Uterus (tissue), 4 donors: ENCODE results near the gene KCNJ15. TPM values are rescaled to one million over a fixed set of nuclear protein-coding genes. Genes with fewer than 3 reads are reported as not detected.

Experiments used
- DNase-seq, 2 donors: peaks; one replicate each; pipeline ENCODE4 v3.0.0-alpha.2; 2019 to 2020
- H3K27ac ChIP-seq, 2 donors: fragments of 200-600 bp; sonication (generic); 1 replicate in 1 of 2; 2 replicates in 1 of 2; pipeline ENCODE4 v1.5.1; 2016 to 2018
- H3K27me3 ChIP-seq, 2 donors: fragments of 200-600 bp; sonication (generic); one replicate each; pipeline ENCODE4 v1.5.1; 2018 to 2019; ENCODE audit warnings: control low read depth in 1 of 2
- H3K36me3 ChIP-seq, 2 donors: fragments of 200-600 bp; sonication (generic); one replicate each; pipeline ENCODE4 v1.5.1; 2019; ENCODE audit warnings: control low read depth in 1 of 2
- H3K4me1 ChIP-seq, 2 donors: fragments of 200-600 bp; sonication (generic); one replicate each; pipeline ENCODE4 v1.5.1; 2018 to 2019; ENCODE audit warnings: control low read depth in 1 of 2
- H3K4me3 ChIP-seq, 2 donors: fragments of 200-600 bp; sonication (generic); 1 replicate in 1 of 2; 2 replicates in 1 of 2; pipeline ENCODE4 v1.5.1; 2018 to 2019; ENCODE audit warnings: mild to moderate bottlenecking in 1 of 2
- H3K9me3 ChIP-seq, 2 donors: fragments of 200-600 bp; sonication (generic); one replicate each; pipeline ENCODE4 v1.5.1; 2019; ENCODE audit warnings: control low read depth in 1 of 2
- POLR2A ChIP-seq, 2 donors: fragments of 450-650 bp; IDR thresholded peaks; one replicate each; pipeline ENCODE4 v1.6.1; 2016; ENCODE audit warnings: antibody characterized with exemption in 2 of 2, mild to moderate bottlenecking in 1 of 2, moderate library complexity in 1 of 2
- intact Hi-C: fragments of 100-400 bp; cut with DNase I; formaldehyde crosslinking; loops from one replicate; pipeline ENCODE4 v1.15.1; 2023; ENCODE audit warnings: low total_unique reads
- total RNA-seq, 4 donors: library from RNA; depleted of rRNA in 3 of 4; stranded (reverse); fragments of >200 nt in 3 of 4; gene quantifications; one replicate each; pipeline versions ENCODE4 v1.1.0 to v1.2.4, GENCODE V29; 2014 to 2023
- TF ChIP-seq, protein P1 (sequence below), 4 experiments: fragments of 200-600 bp in 2 of 4; fragments of 450-650 bp in 2 of 4; sonication (generic) in 2 of 4; IDR thresholded peaks; one replicate each; pipeline ENCODE4 v1.5.1; 2016 to 2019; ENCODE audit warnings: antibody characterized with exemption in 4 of 4, mild to moderate bottlenecking in 2 of 4, moderate library complexity in 1 of 4
- donor health status: DM: yes; HTN: yes; CAD: no.

KCNJ15 gene
- total RNA-seq, 4 donors from 2014 or later = 0.21 to 1.1 (median 0.28) TPM

DNA sequence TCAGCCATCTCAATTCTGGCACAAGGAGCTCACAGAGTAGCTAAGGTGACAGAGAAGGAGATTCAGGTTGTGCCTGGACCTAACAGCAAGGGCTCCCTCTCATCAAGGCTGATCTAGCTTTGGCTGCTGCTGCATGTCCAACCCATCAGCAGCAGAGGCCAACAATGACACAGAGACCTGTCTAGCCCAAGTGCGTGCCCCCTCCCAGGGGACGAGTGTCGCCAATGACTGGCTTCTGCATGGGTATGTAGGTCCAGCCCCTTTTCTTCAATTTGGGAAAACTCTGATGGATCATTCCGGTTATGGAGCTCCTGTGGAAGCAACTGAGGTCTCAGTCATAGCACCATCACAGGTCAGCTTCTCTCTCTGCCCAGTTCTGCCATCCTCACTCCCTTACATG is 83.3 kb downstream of the KCNJ15 start:
- H3K9me3 ChIP-seq = no peaks in the 10 kb centered on the region
- no peaks in the 10 kb centered on the region for H3K36me3 ChIP-seq
- no peak for TF ChIP-seq POLR2A (IDR thresholded peaks at IDR 0.05)
- TF ChIP-seq, protein P1, sequence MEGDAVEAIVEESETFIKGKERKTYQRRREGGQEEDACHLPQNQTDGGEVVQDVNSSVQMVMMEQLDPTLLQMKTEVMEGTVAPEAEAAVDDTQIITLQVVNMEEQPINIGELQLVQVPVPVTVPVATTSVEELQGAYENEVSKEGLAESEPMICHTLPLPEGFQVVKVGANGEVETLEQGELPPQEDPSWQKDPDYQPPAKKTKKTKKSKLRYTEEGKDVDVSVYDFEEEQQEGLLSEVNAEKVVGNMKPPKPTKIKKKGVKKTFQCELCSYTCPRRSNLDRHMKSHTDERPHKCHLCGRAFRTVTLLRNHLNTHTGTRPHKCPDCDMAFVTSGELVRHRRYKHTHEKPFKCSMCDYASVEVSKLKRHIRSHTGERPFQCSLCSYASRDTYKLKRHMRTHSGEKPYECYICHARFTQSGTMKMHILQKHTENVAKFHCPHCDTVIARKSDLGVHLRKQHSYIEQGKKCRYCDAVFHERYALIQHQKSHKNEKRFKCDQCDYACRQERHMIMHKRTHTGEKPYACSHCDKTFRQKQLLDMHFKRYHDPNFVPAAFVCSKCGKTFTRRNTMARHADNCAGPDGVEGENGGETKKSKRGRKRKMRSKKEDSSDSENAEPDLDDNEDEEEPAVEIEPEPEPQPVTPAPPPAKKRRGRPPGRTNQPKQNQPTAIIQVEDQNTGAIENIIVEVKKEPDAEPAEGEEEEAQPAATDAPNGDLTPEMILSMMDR (IDR thresholded peaks at IDR 0.05) = no peak
- no peak overlapping the region for H3K27ac ChIP-seq
- no peak overlapping the region for H3K4me3 ChIP-seq
- H3K27me3 ChIP-seq = no peaks in the 10 kb centered on the region
- DNase-seq = no peak
- intact Hi-C loops = no loop called here
- H3K4me1 ChIP-seq = no peaks in the 10 kb centered on the region

GRCh38 chr21:38341546-38342012 is 84.8 kb downstream of the KCNJ15 start:
- Histone ChIP-seq H3K27me3 (no peaks in the 10 kb centered on the region), H3K4me1 (no peaks in the 10 kb centered on the region), H3K27ac (no peak overlapping the region), H3K36me3 (no peaks in the 10 kb centered on the region), H3K9me3 (no peaks in the 10 kb centered on the region), H3K4me3 (no peak overlapping the region)
- intact Hi-C loops = no loop called here
- DNase-seq = peak in 1 of 2 donors; percentile 20
- TF ChIP-seq, protein P1 (IDR thresholded peaks at IDR 0.05) = no peak
- TF ChIP-seq POLR2A (IDR thresholded peaks at IDR 0.05) = no peak

GRCh38 chr21:38342739-38343138 is 85.9 kb downstream of the KCNJ15 start:
- DNase-seq = no peak
- intact Hi-C loops = no loop called here
- H3K27ac ChIP-seq = no peak overlapping the region

GRCh38 chr21:38343691-38344090 is 86.9 kb downstream of the KCNJ15 start:
- Histone ChIP-seq H3K4me1 (no peaks in the 10 kb centered on the region), H3K9me3 (no peaks in the 10 kb centered on the region), H3K27me3 (no peaks in the 10 kb centered on the region), H3K4me3 (no peak overlapping the region), H3K36me3 (no peaks in the 10 kb centered on the region), H3K27ac (no peak overlapping the region)
- intact Hi-C loops = no loop called here
- DNase-seq = no peak
- TF ChIP-seq POLR2A (IDR thresholded peaks at IDR 0.05) = no peak

More at GRCh38 chr21:38342739-38343138, 85.9 kb downstream of the KCNJ15 start:
- H3K4me3 ChIP-seq = no peak overlapping the region
- no peaks in the 10 kb centered on the region for H3K4me1 ChIP-seq
- H3K9me3 ChIP-seq = no peaks in the 10 kb centered on the region
- H3K36me3 ChIP-seq = no peaks in the 10 kb centered on the region
- TF ChIP-seq, protein P1 (IDR thresholded peaks at IDR 0.05) = no peak
- TF ChIP-seq POLR2A (IDR thresholded peaks at IDR 0.05) = no peak
- H3K27me3 ChIP-seq = no peaks in the 10 kb centered on the region

GRCh38 chr21:38346286-38346685 is 89.5 kb downstream of the KCNJ15 start:
- no peaks in the 10 kb centered on the region for H3K36me3 ChIP-seq
- H3K4me1 ChIP-seq = no peaks in the 10 kb centered on the region
- H3K4me3 ChIP-seq = no peak overlapping the region
- no peak for DNase-seq
- no peaks in the 10 kb centered on the region for H3K27me3 ChIP-seq
- H3K9me3 ChIP-seq = no peaks in the 10 kb centered on the region
- H3K27ac ChIP-seq = no peak overlapping the region
- intact Hi-C loops = no loop called here
- no peak for TF ChIP-seq POLR2A (IDR thresholded peaks at IDR 0.05)
- TF ChIP-seq, protein P1 (IDR thresholded peaks at IDR 0.05) = no peak
